ENCODE data around the gene LRRC74B. TPM values are rescaled to one million over a fixed set of nuclear protein-coding genes. Genes with fewer than 3 reads are reported as not detected.
"Not testable (repeated sequence)": the region's sequence is repeated elsewhere in the genome, so short reads cannot be mapped to it uniquely, and the experiment has no call there.

LRRC74B gene
- total RNA-seq, result not detected
- long read RNA-seq, result 0 reads

GRCh38 chr22:21045585-21046294 is at the start of gene LRRC74B:
TSS of gene LRRC74B (plus strand) at chr22:21045946. CDS start at chr22:21045987, 41 bp downstream.
- ATAC-seq (peak; percentile 95), DNase-seq (ENCODE audit: missing footprints) (peak; percentile 93)
- intact Hi-C loops (cut with DNase I), result no loop called here

- ATAC-seq (no peak), DNase-seq (ENCODE audit: missing footprints) (no peak)
- intact Hi-C loops (cut with DNase I), result no loop called here
Observed at GRCh38 chr22:20996031-20996410, 49.7 kb upstream of the LRRC74B start.

- DNase-seq (ENCODE audit: missing footprints) (no peak), ATAC-seq (no peak)
- intact Hi-C loops (cut with DNase I), result no loop called here
Observed at GRCh38 chr22:20996598-20997535, 48.9 kb upstream of the LRRC74B start.

GRCh38 chr22:20997536-20998257 is 48.0 kb upstream of the LRRC74B start:
- ATAC-seq (no peak), DNase-seq (ENCODE audit: missing footprints) (no peak)
- intact Hi-C loops (cut with DNase I), result no loop called here

- intact Hi-C loops (cut with DNase I), result no loop called here
- DNase-seq (ENCODE audit: missing footprints) (no peak), ATAC-seq (no peak)
Observed at GRCh38 chr22:20998411-20999336, 47.1 kb upstream of the LRRC74B start.

GRCh38 chr22:20999350-21000206 is 46.2 kb upstream of the LRRC74B start:
- DNase-seq (ENCODE audit: missing footprints) (no peak), ATAC-seq (no peak)
- intact Hi-C loops (cut with DNase I), result loop anchor here (10.0 kb wide), 1 partner anchor 85 kb away; the partner anchor contains the start of gene CRKL

- intact Hi-C loops (cut with DNase I), result loop anchor here (10.0 kb wide), 1 partner anchor 86 kb away; the partner anchor contains the start of gene CRKL
- no peak for ATAC-seq
- no peak for DNase-seq (ENCODE audit: missing footprints)
Observed at GRCh38 chr22:21000207-21000986, 45.3 kb upstream of the LRRC74B start.

GRCh38 chr22:21000987-21001600 is 44.7 kb upstream of the LRRC74B start:
- ATAC-seq (no peak), DNase-seq (ENCODE audit: missing footprints) (no peak)
- intact Hi-C loops (cut with DNase I), result loop anchor here (1.0 to 10.0 kb wide), 2 partner anchors 19 to 86 kb away; partner anchors contain the start of genes CRKL and LZTR1

- peak; percentile 98 for DNase-seq (ENCODE audit: missing footprints)
- ATAC-seq, result peak; percentile 97
- intact Hi-C loops (cut with DNase I), result loop anchor here (1.0 to 10.0 kb wide), 2 partner anchors 19 to 87 kb away; partner anchors contain the start of genes CRKL and LZTR1
Observed at GRCh38 chr22:21001601-21002325, 44.0 kb upstream of the LRRC74B start, which contains the start of gene THAP7. TSS of gene THAP7 (minus strand) at chr22:21002118. CDS start at chr22:21001911, 207 bp downstream.

GRCh38 chr22:21003782-21004181 is 42.0 kb upstream of the LRRC74B start:
- ATAC-seq (no peak), DNase-seq (ENCODE audit: missing footprints) (no peak)
- intact Hi-C loops (cut with DNase I), result loop anchor here (10.0 kb wide), 1 partner anchor 89 kb away; the partner anchor contains the start of gene CRKL

- not testable (repeated sequence) for DNase-seq (ENCODE audit: missing footprints); ATAC-seq
- intact Hi-C loops (cut with DNase I), result loop anchor here (10.0 kb wide), 1 partner anchor 94 kb away; the partner anchor contains the start of gene CRKL
Observed at GRCh38 chr22:21009208-21009607, 36.5 kb upstream of the LRRC74B start.

- intact Hi-C loops (cut with DNase I), result loop anchor here (10.0 kb wide), 1 partner anchor 95 kb away; the partner anchor contains the start of gene CRKL
- ATAC-seq (no peak), DNase-seq (ENCODE audit: missing footprints) (no peak)
Observed at GRCh38 chr22:21009638-21010425, 35.9 kb upstream of the LRRC74B start.

- intact Hi-C loops (cut with DNase I), result no loop called here
- no peak for ATAC-seq
- no peak for DNase-seq (ENCODE audit: missing footprints)
Observed at GRCh38 chr22:21010426-21011113, 35.2 kb upstream of the LRRC74B start.
